ENCODE results near the gene GOSR1. TPM values are rescaled to one million over a fixed set of nuclear protein-coding genes. Genes with fewer than 3 reads are reported as not detected.
"Not testable (repeated sequence)": the region's sequence is repeated elsewhere in the genome, so short reads cannot be mapped to it uniquely, and the experiment has no call there.

The GOSR1 gene
- total RNA-seq, 1 experiment from 2014 or later: 43.7 TPM

DNA sequence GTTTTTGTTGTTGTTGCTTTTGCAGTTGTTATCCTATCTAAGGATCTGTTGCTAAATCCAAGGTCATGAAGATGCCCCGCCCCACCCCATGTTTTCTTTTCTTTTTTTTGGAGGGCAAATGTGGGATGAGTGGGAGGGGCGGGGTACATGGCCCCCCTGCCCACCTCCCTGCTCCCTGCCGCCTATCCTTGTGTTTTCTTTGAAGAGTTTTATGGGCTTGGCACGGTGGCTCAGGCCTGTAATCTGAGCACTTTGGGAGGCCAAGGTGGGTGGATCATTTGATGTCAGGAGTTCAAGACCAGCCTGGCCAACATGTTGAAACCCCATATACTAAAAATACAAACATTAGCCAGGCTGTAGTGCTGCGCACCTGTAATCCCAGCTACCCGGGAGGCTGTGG lies 18.8 kb upstream of the GOSR1 start:
- Histone ChIP-seq H3K79me2 (ENCODE audit: low read depth) (no peaks in the 10 kb centered on the region), H3K9me2 (ENCODE audit: insufficient read depth) (no peaks in the 10 kb centered on the region), H4K20me1 (ENCODE audit: insufficient read depth) (no peaks in the 10 kb centered on the region), H3K27me3 (ENCODE audit: insufficient read depth, low read depth) (no peaks in the 10 kb centered on the region), H3F3A (ENCODE audit: insufficient read depth, low read depth) (peaks cover 12% of the 10 kb centered on the region; the same call in 1 of the 2 replicates), H3K9me3 (ENCODE audit: insufficient read depth, low read depth) (no peaks in the 10 kb centered on the region), H3K4me1 (replicated peaks; ENCODE audit: insufficient read depth) (no peaks in the 10 kb centered on the region), H2AFZ (no peak overlapping the region), H3K27ac (no peak overlapping the region), H3K4me2 (no peak overlapping the region), H3K36me3 (ENCODE audit: low read depth) (peaks cover 17% of the 10 kb centered on the region), H3K4me3 (no peak overlapping the region)
- CTCF ChIA-PET: no interaction called here
- no TSS peak for BruUV-seq (replicated peaks)
- TF ChIP-seq EZH2 (IDR thresholded peaks at IDR 0.05; ENCODE audit: low read depth) (no peak), CTCF (conservative IDR thresholded peaks at IDR 0.05) (no peak)
- POLR2A ChIA-PET (ENCODE audit: unreplicated experiment): no interaction called here
- intact Hi-C loops (cut with micrococcal nuclease; ENCODE audit: unreplicated experiment): no loop called here
- no peak for DNase-seq

GRCh38 chr17:30458797-30459413 lies 18.3 kb upstream of the GOSR1 start:
- H3K4me3 ChIP-seq; H3K9me2 ChIP-seq (ENCODE audit: insufficient read depth); H3K4me2 ChIP-seq; DNase-seq; H3K9me3 ChIP-seq (ENCODE audit: insufficient read depth, low read depth); H4K20me1 ChIP-seq (ENCODE audit: insufficient read depth); H2AFZ ChIP-seq; H3K4me1 ChIP-seq (replicated peaks; ENCODE audit: insufficient read depth); H3K27ac ChIP-seq; CTCF ChIA-PET; intact Hi-C loops (cut with micrococcal nuclease; ENCODE audit: unreplicated experiment); BruUV-seq (replicated peaks); H3K79me2 ChIP-seq (ENCODE audit: low read depth); H3K27me3 ChIP-seq (ENCODE audit: insufficient read depth, low read depth); POLR2A ChIA-PET (ENCODE audit: unreplicated experiment): not testable (repeated sequence)
- Histone ChIP-seq H3F3A (ENCODE audit: insufficient read depth, low read depth) (peaks cover 12% of the 10 kb centered on the region; the same call in 1 of the 2 replicates), H3K36me3 (ENCODE audit: low read depth) (peaks cover 17% of the 10 kb centered on the region)

DNA sequence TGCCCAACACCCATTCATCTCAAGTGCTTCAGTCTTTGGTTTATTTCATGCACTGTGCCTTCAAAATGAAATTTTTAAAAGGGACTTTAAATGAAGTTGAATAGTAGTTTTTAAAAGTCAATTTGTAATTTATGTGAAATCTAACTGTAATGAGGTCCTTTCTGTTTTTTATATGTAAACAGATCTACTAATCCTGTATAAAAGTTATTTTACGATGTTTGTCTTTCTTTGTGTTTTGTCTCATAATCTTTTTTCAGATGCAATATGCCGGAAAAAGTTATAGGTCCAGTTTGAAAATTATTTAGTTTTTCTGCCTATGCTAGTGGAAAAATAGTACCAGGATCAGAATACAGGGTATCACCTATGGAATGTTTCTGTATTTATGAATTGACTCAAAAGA lies 8.7 kb upstream of the GOSR1 start:
- Histone ChIP-seq H3K4me1 (replicated peaks; ENCODE audit: insufficient read depth) (no peaks in the 10 kb centered on the region), H4K20me1 (ENCODE audit: insufficient read depth) (no peaks in the 10 kb centered on the region), H3K79me2 (ENCODE audit: low read depth) (no peaks in the 10 kb centered on the region), H3K36me3 (ENCODE audit: low read depth) (0 out of 2 replicates have a peak, but pooled peaks cover 5% of the 10 kb centered on the region), H3K4me2 (no peak overlapping the region), H3K4me3 (no peak overlapping the region), H2AFZ (no peak overlapping the region), H3K9me2 (ENCODE audit: insufficient read depth) (no peaks in the 10 kb centered on the region), H3K9me3 (ENCODE audit: insufficient read depth, low read depth) (no peaks in the 10 kb centered on the region), H3F3A (ENCODE audit: insufficient read depth, low read depth) (peaks cover 9% of the 10 kb centered on the region), H3K27me3 (ENCODE audit: insufficient read depth, low read depth) (no peaks in the 10 kb centered on the region), H3K27ac (no peak overlapping the region)
- no peak for DNase-seq
- POLR2A ChIA-PET (ENCODE audit: unreplicated experiment): no interaction called here
- TF ChIP-seq CTCF (conservative IDR thresholded peaks at IDR 0.05) (no peak), EZH2 (IDR thresholded peaks at IDR 0.05; ENCODE audit: low read depth) (no peak)
- intact Hi-C loops (cut with micrococcal nuclease; ENCODE audit: unreplicated experiment): no loop called here
- CTCF ChIA-PET: no interaction called here
- BruUV-seq (replicated peaks): no TSS peak
